Fibroblast of peridontal ligament (primary cell): ENCODE results near the gene SLC7A8.

Experiments
- DNase-seq: peaks from one replicate; pipeline ENCODE4 v3.0.0-alpha.2; 2010; ENCODE audit errors: extremely low read depth

SLC7A8 gene

GRCh38 chr14:23130871-23131270 is 52.6 kb downstream of the SLC7A8 start:
- no peak for DNase-seq

- DNase-seq = no peak
Observed at GRCh38 chr14:23129759-23130316, 53.6 kb downstream of the SLC7A8 start.

- DNase-seq = no peak
Observed at GRCh38 chr14:23128969-23129758, 54.3 kb downstream of the SLC7A8 start.

DNA sequence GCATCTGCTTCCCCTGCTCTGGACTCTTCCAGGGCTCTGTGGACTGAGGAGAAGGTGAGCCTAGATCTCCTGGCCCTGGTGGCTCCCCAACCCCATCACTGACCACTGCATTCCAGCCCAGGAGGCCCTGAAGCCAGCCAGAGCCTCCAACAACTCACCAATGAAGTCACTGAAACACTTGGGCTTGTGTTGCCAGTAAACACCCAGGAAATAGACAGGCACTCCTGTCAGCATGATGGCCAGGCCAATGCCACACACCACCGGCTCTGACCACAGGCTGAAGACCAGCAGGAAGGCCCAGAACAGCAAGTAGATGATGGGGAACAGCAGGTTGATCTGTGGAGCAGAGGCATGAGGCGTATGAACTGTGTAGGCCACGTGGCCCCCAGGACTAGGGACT is 55.6 kb downstream of the SLC7A8 start:
- no peak for DNase-seq

DNA sequence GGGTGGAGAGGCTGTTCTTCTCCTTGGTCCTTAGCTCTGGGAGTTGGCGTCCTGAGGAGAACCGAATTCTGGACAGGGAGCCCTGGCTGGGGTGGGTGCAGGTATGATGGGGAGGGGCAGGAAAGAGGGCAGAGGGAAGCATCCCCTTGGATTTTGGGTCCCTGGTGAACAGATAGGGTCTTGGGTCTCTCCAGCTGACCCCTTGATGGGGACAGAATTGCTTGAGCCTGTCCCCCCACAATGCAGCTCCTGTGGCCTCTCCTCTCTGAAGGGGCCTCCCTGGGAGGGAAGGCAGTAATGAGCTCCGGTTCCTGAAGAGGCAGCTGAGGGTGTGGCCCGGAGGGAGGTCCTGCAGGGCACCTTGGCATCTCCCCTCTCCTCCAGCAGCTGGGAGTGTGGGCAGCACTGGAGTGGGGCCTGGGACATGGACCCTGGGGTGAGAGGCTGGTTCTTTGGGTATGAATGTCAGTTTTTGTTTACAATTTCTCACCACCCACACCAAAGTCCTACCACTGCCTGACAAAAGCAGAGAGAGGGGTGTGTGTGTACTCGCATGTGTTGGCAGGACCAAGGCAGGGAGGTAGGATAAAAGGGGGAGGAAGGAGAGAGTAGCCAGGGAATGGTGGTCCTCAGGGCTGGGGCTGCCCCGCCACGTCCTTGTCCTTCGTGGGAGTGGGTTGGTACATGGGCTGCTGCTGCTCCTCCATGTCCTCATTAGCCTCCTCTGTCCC is 56.7 kb downstream of the SLC7A8 start:
- no peak for DNase-seq

DNA sequence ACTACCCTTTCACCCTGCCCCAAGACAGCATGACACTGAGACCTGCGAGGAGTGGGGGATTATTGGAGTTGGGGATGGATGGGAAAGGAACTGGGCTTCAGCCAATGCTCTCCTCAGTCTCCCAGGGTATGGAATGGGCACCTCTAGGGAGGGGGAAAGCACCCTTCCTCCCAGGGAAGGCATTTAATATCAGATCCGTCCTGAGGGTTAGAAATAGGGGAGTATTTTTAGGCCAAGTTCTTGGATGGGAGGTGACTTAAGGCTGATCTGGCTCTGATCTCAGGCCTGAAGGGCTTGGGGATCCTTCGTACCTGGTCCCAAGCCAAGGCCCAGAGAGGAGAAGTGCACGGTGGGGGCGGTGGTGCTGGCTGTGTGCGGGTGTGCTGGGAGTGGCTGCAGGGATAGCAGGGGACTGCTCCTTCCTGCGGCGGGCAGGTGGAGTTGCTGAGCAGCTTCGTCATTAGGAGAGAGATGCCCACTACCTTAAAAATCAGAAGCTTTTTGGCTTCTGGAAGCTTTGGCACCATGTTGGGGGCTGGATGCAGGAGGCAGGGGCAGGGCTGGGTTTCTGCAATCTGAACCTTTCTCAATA is 57.4 kb downstream of the SLC7A8 start:
- DNase-seq = no peak

DNA sequence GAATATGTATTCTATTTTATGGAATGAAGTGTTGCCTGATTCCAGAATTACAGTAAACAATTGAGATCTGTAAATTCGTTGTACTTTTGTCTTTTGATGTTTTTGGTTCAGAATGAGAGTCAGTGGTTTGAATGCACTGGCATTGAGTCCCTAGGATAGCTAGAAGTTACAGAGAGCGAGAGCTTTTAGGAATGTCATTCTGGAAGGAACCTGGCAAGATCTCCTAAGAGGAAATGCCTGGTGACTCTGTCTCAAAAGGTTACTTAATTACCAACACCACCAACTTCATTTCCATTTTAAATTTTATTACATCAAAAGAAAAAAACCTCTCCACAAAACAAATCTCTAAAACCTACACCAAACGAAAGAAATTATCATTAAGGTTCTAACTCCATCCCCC is 58.4 kb downstream of the SLC7A8 start:
- DNase-seq = no peak

GRCh38 chr14:23124337-23124954 is 59.0 kb downstream of the SLC7A8 start:
- DNase-seq = no peak

DNA sequence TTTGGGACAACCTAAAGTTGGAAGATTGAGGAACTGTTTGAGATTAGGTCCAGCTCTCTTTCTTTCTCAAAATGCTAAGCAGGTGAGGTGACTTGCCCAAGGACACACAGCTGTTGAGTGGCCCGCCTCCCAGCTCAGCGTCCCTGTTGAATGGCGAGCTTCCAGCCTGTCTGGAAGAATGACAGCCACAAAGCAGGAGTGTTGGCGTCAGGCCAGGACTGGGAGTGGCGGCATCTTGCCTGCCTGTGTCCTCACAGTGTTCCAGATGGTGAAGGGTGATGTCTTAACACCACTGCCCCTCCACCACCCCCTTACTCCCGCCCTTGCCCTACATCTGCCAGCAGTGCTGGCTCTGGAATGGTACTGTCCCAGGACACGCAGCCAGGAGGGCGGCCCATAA is 60.0 kb downstream of the SLC7A8 start:
- no peak for DNase-seq

- DNase-seq = no peak
Observed at GRCh38 chr14:23122086-23122485, 61.4 kb downstream of the SLC7A8 start.

GRCh38 chr14:23121361-23121771 is 62.1 kb downstream of the SLC7A8 start:
- peak; percentile 28 for DNase-seq

DNA sequence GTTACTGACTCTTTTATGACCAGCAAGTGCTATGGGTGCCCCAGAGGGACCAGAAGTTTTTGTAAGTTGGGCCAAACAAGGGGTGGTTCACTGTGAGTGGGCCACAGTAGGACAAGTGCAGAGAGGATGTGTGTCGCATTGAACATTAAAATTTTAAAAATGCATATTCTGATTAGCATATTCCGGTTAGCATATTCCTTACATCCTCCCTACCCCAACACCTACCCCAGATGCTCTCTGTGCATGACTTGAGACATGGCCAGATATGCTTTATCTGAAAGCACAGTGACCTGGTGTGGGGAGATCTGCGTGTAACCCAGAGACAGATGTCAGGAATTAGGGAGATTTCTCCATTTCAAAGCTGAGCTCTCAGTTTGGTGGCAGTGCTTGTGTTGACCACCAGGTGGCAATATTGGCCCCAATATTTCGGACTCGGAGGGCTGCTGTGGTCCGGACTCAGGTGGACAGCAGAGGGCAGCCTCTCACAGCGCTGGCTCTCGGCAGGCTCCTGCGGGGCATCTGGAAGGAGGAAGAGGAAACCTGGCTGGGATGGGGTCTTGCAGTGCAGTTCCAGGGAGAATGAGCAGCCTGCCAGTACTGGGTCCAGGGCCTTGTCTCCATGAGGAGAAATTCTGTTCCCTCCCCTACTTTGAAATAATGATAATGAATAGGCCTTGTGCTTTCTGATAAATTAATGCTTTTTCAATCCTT is 62.8 kb downstream of the SLC7A8 start:
- DNase-seq = peak; percentile 86

DNA sequence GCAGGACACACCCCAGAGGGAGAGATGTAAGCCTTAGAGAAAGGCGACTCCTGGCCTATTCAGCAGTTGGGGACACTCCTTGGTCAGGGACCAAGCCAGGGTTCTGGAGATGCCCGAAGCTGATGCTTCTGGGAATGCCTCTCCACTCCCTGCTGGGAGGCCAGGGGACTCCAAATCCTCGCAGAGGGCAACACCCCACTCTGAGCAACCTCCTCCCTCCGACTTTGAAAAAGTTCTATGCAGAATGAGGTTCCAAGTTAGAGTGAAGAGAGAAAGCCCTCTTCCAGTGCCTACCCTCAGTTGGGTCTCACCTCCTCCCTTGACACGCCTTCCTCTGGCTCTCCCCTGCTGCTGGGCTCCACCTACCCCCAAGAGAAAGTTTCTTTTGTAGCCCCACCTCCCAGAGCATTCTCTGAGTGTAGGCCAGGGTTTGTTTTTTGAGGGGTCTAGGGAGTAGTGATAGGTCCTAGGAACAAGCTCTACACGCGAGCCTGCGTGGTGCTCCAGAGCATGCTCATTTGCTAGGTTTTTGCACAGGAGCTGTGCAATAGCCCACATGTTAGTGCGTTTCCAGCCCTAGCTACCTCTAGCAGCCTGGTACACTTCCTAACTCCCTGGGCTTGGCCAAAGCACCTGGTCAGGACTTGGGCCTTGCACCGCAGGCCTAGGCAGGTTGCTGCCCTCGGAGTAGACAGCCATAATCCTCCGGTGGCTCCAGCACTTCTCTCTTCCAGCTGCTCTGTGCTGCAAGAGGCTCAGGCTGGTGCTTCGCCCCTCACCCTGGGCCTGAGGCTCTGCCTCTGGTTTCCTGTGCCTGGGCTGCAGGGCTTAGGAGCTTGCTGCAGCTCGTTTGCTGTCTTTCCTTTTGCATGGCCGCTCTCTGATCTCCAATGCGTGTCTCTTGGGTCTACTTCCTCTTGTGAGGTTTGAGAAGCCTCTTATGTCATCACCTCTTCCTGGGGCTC is 63.8 kb downstream of the SLC7A8 start:
- DNase-seq = no peak

GRCh38 chr14:23118506-23119362 is 64.7 kb downstream of the SLC7A8 start, which contains the start of gene CEBPE:
TSS of gene CEBPE (minus strand) at chr14:23119255. CDS start at chr14:23119091, 164 bp downstream.
- DNase-seq = no peak

GRCh38 chr14:23117371-23118020 is 66.0 kb downstream of the SLC7A8 start:
- DNase-seq = no peak

DNA sequence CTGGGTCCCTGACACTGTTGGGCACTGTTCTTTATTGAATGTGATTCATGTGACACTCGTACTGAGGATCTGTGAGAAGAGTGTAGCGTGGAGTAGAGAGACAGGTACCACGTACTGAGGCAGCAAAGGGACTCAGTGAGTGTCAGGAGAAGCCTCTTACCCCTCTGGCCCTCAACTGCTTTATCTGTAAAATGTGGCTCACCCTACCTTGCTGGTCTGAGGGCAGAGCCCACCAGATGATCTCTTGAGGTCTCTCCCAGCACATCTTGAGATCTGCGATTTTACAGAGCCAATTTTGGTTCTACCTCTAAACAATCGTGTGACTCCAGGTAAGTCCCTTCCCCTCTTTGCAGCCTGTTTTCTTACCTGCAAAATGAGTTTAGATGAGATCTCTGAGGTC is 67.5 kb downstream of the SLC7A8 start:
- no peak for DNase-seq

- peak; percentile 99 for DNase-seq
Observed at GRCh38 chr14:23115039-23115731, 68.3 kb downstream of the SLC7A8 start.

DNA sequence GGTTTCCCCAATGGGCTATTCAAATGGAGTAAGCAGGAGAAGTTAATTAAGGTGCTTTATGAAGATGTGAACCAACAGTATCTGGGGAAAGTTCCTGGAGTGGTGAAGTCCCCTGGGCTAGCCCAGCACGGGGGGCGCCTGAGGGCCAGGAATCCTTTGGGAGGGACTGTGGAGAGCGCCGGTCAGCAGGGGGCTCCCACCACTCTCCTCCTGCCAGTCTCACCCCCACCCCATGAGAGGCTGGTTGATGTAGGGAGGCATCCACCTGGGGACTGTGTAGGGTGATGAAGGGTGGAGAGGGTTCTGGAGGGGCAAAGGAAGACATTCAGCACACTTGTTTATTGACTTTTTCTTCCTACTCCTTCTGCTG is 68.8 kb downstream of the SLC7A8 start:
- DNase-seq = no peak
